ENCODE results near the gene RPL4. TPM values are rescaled to one million over a fixed set of nuclear protein-coding genes. Genes with fewer than 3 reads are reported as not detected.

Gene RPL4
- total and polyA plus RNA-seq, 2 donors from 2014 or later, result 1,774 to 2,001 TPM

GRCh38 chr15:66542896-66543295 lies 38.2 kb upstream of the RPL4 start:
- Histone ChIP-seq H3K27ac (ENCODE audit: low read depth in 2 of 2, low read length in 2 of 2) (no peak overlapping the region), H3K36me3 (ENCODE audit: control insufficient read depth in 2 of 3, insufficient read depth in 3 of 3, low read length in 3 of 3) (no peaks in the 10 kb centered on the region), H3K4me1 (ENCODE audit: control insufficient read depth in 2 of 3, insufficient read depth in 2 of 3, low read depth in 1 of 3, low read length in 3 of 3) (no peaks in the 10 kb centered on the region), H3K4me3 (ENCODE audit: low read length in 3 of 3) (no peak overlapping the region), H3K9ac (ENCODE audit: low read length in 3 of 3) (no peak overlapping the region), H3K27me3 (ENCODE audit: control insufficient read depth, insufficient read depth, low read length) (no peaks in the 10 kb centered on the region), H3K9me3 (ENCODE audit: control insufficient read depth in 2 of 3, insufficient read depth in 1 of 3, low read length in 3 of 3) (no peaks in the 10 kb centered on the region)
- FAIRE-seq, result no peak
- TF ChIP-seq CTCF (IDR thresholded peaks at IDR 0.05; ENCODE audit: borderline replicate concordance, extremely low read depth, insufficient read depth), result no peak
- intact Hi-C loops (cut with DNase I), result no loop called here
- no peak for DNase-seq

DNA sequence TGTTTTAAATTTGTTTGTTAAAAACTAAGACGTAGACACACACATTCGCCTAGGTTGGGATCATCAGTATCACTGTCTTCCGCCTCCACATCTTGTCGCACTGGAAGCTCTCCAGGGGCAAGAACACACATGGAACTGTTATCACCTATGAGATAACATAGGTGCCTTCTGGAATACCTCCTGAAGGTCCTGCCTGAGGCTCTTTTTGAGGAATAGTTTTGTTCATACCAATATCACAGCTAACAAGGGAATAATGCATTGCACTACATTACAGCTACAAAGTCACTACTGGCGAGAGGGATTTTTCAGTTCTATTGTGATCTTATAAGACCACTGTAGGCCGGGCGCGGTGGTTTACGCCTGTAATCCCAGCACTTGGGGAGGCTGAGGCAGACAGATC lies 30.4 kb upstream of the RPL4 start:
- H3K36me3 ChIP-seq (ENCODE audit: control insufficient read depth in 2 of 3, insufficient read depth in 3 of 3, low read length in 3 of 3), result peaks cover 0 to 2% (median 0%) of the 10 kb centered on the region in 3 donors
- no peak for TF ChIP-seq CTCF (IDR thresholded peaks at IDR 0.05; ENCODE audit: borderline replicate concordance, extremely low read depth, insufficient read depth)
- FAIRE-seq, result no peak

GRCh38 chr15:66524838-66525237 lies 20.2 kb upstream of the RPL4 start:
- TF ChIP-seq CTCF (IDR thresholded peaks at IDR 0.05; ENCODE audit: borderline replicate concordance, extremely low read depth, insufficient read depth), result no peak
- Histone ChIP-seq H3K27me3 (ENCODE audit: control insufficient read depth, insufficient read depth, low read length) (no peaks in the 10 kb centered on the region), H3K4me3 (ENCODE audit: low read length in 3 of 3) (no peak overlapping the region), H3K36me3 (ENCODE audit: control insufficient read depth in 2 of 3, insufficient read depth in 3 of 3, low read length in 3 of 3) (peaks cover 0 to 4% (median 2%) of the 10 kb centered on the region in 3 donors), H3K4me1 (ENCODE audit: control insufficient read depth in 2 of 3, insufficient read depth in 2 of 3, low read depth in 1 of 3, low read length in 3 of 3) (no peaks in the 10 kb centered on the region), H3K9me3 (ENCODE audit: control insufficient read depth in 2 of 3, insufficient read depth in 1 of 3, low read length in 3 of 3) (no peaks in the 10 kb centered on the region), H3K9ac (ENCODE audit: low read length in 3 of 3) (no peak overlapping the region), H3K27ac (ENCODE audit: low read depth in 2 of 2, low read length in 2 of 2) (no peak overlapping the region)
- intact Hi-C loops (cut with DNase I), result no loop called here
- FAIRE-seq (no peak), DNase-seq (no peak)

More for the DNA sequence above, 30.4 kb upstream of the RPL4 start:
- no peaks in the 10 kb centered on the region for H3K9me3 ChIP-seq (ENCODE audit: control insufficient read depth in 2 of 3, insufficient read depth in 1 of 3, low read length in 3 of 3)
- H3K27me3 ChIP-seq (ENCODE audit: control insufficient read depth, insufficient read depth, low read length), result no peaks in the 10 kb centered on the region
- no peak for DNase-seq
- no peaks in the 10 kb centered on the region for H3K4me1 ChIP-seq (ENCODE audit: control insufficient read depth in 2 of 3, insufficient read depth in 2 of 3, low read depth in 1 of 3, low read length in 3 of 3)
- no peak overlapping the region for H3K9ac ChIP-seq (ENCODE audit: low read length in 3 of 3)
- H3K27ac ChIP-seq (ENCODE audit: low read depth in 2 of 2, low read length in 2 of 2), result no peak overlapping the region
- intact Hi-C loops (cut with DNase I), result no loop called here
- no peak overlapping the region for H3K4me3 ChIP-seq (ENCODE audit: low read length in 3 of 3)

GRCh38 chr15:66523926-66524325 lies 19.3 kb upstream of the RPL4 start:
- intact Hi-C loops (cut with DNase I), result no loop called here
- DNase-seq (no peak), FAIRE-seq (no peak)

More at GRCh38 chr15:66523926-66524325, 19.3 kb upstream of the RPL4 start:
- no peak for TF ChIP-seq CTCF (IDR thresholded peaks at IDR 0.05; ENCODE audit: borderline replicate concordance, extremely low read depth, insufficient read depth)
- Histone ChIP-seq H3K4me3 (ENCODE audit: low read length in 3 of 3) (no peak overlapping the region), H3K9ac (ENCODE audit: low read length in 3 of 3) (no peak overlapping the region), H3K36me3 (ENCODE audit: control insufficient read depth in 2 of 3, insufficient read depth in 3 of 3, low read length in 3 of 3) (peaks cover 0 to 4% (median 2%) of the 10 kb centered on the region in 3 donors), H3K27me3 (ENCODE audit: control insufficient read depth, insufficient read depth, low read length) (no peaks in the 10 kb centered on the region), H3K9me3 (ENCODE audit: control insufficient read depth in 2 of 3, insufficient read depth in 1 of 3, low read length in 3 of 3) (no peaks in the 10 kb centered on the region), H3K27ac (ENCODE audit: low read depth in 2 of 2, low read length in 2 of 2) (no peak overlapping the region), H3K4me1 (ENCODE audit: control insufficient read depth in 2 of 3, insufficient read depth in 2 of 3, low read depth in 1 of 3, low read length in 3 of 3) (no peaks in the 10 kb centered on the region)

Data from kidney (tissue), 14 donors.